ENCODE measurements around the gene UBE2M.

UBE2M gene

GRCh38 chr19:58560921-58561320 lies 2.5 kb upstream of the UBE2M start:
- FAIRE-seq (no peak), DNase-seq (ENCODE audit: insufficient read length, low spot score) (no peak)
- no peak for TF ChIP-seq CTCF (IDR thresholded peaks at IDR 0.05; ENCODE audit: insufficient read depth, missing control alignments)

- no peak for FAIRE-seq
Observed at GRCh38 chr19:58560007-58560887, 1.8 kb upstream of the UBE2M start.

DNA sequence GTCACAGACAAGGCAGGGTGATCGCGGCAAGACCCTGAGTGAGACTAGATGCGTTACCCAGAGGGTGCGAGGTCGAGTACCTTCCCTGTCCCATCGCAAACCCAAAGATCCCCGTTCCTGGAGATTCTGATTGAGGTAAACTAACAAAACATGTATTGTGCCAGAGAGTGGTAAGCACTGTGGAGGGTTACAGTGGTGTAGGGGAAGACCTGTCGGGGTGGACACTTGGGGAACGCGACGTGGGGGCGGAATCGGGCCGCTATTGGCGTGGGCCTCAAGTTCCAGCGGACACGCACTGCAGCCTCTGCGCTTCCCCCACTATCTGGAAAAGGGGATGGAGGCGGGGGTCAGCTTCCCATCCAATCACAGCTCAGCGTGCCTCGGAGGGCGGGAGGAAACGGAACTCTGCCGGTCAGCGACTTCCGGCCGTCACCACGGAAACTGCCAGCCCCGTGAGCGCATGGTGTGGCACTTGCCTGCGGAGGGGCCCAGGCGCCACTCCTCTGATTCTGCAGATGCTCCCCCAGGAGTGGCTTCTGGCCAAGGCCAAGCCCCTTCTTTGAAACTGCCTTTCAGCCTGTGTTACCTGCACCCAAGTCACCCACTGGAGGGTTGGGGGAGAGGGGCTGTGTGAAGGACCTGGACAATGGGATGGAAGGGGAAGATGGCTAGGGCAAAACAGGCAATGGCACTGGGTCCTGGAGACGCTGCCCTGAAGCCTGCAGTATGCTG lies 1.0 kb upstream of the UBE2M start:
- FAIRE-seq: no peak
- peak; percentile 72 for DNase-seq (ENCODE audit: insufficient read length, low spot score)
- no peak for TF ChIP-seq CTCF (IDR thresholded peaks at IDR 0.05; ENCODE audit: insufficient read depth, missing control alignments)

More at GRCh38 chr19:58560007-58560887, 1.8 kb upstream of the UBE2M start:
- TF ChIP-seq CTCF (IDR thresholded peaks at IDR 0.05; ENCODE audit: insufficient read depth, missing control alignments): no peak
- no peak for DNase-seq (ENCODE audit: insufficient read length, low spot score)

DNA sequence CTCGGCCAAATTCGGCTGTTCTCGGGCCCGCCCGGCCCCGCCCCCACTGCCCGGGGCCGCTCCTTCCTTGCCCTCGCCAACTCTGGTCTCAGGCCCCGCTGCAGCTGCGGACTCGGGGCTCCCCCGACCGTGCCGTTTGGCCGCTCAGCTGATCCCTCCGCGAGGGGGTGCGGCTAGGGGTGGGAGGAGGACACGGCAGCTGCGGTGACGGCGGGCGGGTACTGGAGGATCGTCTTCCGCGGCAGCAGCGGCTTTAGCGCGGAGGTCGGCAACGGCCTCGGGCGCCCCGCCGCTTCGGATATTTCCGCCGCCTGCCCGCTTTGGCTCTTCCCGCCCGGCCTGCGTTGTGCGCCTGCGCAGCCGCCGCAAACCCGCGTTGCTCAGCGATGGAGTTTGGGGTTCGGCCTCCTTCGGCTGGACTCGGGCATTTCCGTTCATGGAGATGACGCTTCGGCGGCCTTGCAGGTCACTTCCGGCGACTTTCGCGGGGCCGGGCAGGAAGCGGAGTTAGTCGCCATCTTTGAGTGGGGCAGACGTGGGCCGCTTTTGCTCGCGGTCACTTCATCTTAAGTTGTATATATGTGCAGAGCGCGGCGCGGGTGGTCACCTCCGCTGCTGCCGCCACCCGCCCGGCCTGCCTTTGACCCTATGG lies 338 bp upstream of the UBE2M start:
- no peak for FAIRE-seq

GRCh38 chr19:58557221-58558065 lies 968 bp downstream of the UBE2M start:
- no peak for DNase-seq (ENCODE audit: insufficient read length, low spot score)
- FAIRE-seq: no peak
- TF ChIP-seq CTCF (IDR thresholded peaks at IDR 0.05; ENCODE audit: insufficient read depth, missing control alignments): no peak

More for the DNA sequence above, 338 bp upstream of the UBE2M start:
- TF ChIP-seq CTCF (IDR thresholded peaks at IDR 0.05; ENCODE audit: insufficient read depth, missing control alignments): no peak
- peak; percentile 63 for DNase-seq (ENCODE audit: insufficient read length, low spot score)

DNA sequence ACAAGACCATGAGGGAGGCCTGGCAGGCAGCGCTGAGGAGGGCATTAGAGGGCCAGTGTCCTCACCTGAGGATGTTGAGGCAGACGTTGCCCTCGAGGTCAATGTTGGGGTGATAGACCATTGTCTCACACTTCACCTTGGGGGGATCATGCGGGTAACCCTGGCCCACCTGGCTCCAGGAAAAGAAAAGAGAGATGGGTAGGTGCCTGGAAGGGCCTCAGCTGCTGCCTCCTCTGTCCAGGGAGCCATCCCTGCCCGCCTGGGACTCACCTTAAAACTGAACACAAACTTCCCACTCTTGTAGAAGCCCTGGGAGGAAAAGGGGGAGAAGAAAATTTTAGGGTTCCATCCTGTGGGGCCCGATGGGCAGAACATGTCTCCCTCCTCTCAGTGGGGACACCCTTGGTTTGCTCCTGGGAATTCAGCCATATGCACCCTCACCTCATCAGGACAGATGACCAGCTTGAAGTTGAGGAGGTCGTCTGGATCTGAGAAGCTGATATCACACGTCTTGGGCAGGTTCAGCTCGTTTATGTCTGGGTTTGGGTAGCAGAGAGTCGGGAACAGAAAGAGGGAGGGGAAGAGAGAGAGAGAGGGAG lies 1.7 kb downstream of the UBE2M start:
- no peak for DNase-seq (ENCODE audit: insufficient read length, low spot score)
- TF ChIP-seq CTCF (IDR thresholded peaks at IDR 0.05; ENCODE audit: insufficient read depth, missing control alignments): no peak
- FAIRE-seq: no peak
